DND-41 (cell line): ENCODE data around the gene HOXC5.

ENCODE experiments used
- EZH2 ChIP-seq: IDR thresholded peaks from 3 replicates; pipeline ENCODE4 v1.6.1; 2012; ENCODE audit warnings: borderline replicate concordance, low read depth, mild to moderate bottlenecking, moderate library complexity, low read length, inconsistent platforms; ENCODE audit not compliant: severe bottlenecking
- TF ChIP-seq, protein P1 (sequence below): IDR thresholded peaks from 2 replicates; pipeline ENCODE4 v1.5.1; 2012; ENCODE audit warnings: borderline replicate concordance, low read length, moderate library complexity, mild to moderate bottlenecking; ENCODE audit not compliant: poor library complexity, severe bottlenecking; ENCODE audit errors: extremely low read depth

DNA sequence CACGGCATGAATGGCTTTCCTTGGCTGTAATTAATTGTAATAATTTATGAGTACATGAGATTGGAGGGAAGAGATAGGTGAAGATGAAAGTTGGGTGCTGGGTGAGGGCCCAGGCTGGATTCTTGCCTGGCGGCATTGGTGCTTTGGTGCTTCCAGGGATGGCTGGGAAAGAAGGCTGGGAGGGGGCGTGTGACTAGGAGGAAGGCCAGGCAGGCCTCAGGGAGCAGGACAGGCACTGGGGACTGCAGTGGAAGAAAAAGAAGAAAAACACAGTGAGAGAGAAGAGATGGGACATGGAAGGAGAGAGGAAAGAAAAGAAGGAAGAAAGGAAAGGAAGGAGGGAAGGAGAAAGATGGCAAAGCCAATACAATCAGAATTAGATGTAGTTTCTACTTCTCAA, 29.2 kb upstream of the HOXC5 start:
- TF ChIP-seq, protein P1, sequence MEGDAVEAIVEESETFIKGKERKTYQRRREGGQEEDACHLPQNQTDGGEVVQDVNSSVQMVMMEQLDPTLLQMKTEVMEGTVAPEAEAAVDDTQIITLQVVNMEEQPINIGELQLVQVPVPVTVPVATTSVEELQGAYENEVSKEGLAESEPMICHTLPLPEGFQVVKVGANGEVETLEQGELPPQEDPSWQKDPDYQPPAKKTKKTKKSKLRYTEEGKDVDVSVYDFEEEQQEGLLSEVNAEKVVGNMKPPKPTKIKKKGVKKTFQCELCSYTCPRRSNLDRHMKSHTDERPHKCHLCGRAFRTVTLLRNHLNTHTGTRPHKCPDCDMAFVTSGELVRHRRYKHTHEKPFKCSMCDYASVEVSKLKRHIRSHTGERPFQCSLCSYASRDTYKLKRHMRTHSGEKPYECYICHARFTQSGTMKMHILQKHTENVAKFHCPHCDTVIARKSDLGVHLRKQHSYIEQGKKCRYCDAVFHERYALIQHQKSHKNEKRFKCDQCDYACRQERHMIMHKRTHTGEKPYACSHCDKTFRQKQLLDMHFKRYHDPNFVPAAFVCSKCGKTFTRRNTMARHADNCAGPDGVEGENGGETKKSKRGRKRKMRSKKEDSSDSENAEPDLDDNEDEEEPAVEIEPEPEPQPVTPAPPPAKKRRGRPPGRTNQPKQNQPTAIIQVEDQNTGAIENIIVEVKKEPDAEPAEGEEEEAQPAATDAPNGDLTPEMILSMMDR = no peak
- TF ChIP-seq EZH2 = no peak
